ENCODE results near the gene ZNF138.
A peak's percentile ranks its signal among the peaks of the same experiment; 100 is the strongest.
"Not testable (repeated sequence)": the region's sequence is repeated elsewhere in the genome, so short reads cannot be mapped to it uniquely, and the experiment has no call there.

ZNF138 gene
- long read RNA-seq, donor 1, partial matches to known transcripts, result 12 of 22 reads
- long read RNA-seq, donor 1, other reads (novel, unspliced or antisense), result 0 of 22 reads
- long read RNA-seq, donor 2, partial matches to known transcripts, result 0 of 1 reads
- long read RNA-seq, donor 2, other reads (novel, unspliced or antisense), result 0 of 1 reads
- long read RNA-seq, donor 3, partial matches to known transcripts, result 0 of 7 reads
- long read RNA-seq, donor 3, other reads (novel, unspliced or antisense), result 0 of 7 reads
- long read RNA-seq, donor 4, transcript ZNF138-203 (2 exons, 2,308 nt), result major isoform, 5 of 10 reads
- long read RNA-seq, donor 4, partial matches to known transcripts, result 0 of 10 reads
- long read RNA-seq, donor 4, other reads (novel, unspliced or antisense), result 0 of 10 reads
- long read RNA-seq, donor 5, partial matches to known transcripts, result 0 of 5 reads
- long read RNA-seq, donor 5, other reads (novel, unspliced or antisense), result 0 of 5 reads
- long read RNA-seq, donor 6, partial matches to known transcripts, result 0 of 6 reads
- long read RNA-seq, donor 6, other reads (novel, unspliced or antisense), result 0 of 6 reads
- long read RNA-seq, donor 7, partial matches to known transcripts, result 0 of 8 reads
- long read RNA-seq, donor 7, other reads (novel, unspliced or antisense), result 0 of 8 reads
- long read RNA-seq, donor 8, partial matches to known transcripts, result 0 of 10 reads
- long read RNA-seq, donor 8, other reads (novel, unspliced or antisense), result 0 of 10 reads

GRCh38 chr7:64794171-64794844 is at the start of gene ZNF138:
Gene ZNF138, plus strand, starts transcription at chr7:64794428. Its CDS starts 141 bp downstream, at chr7:64794569.
- DNase-seq, result peak; percentile 96

DNA sequence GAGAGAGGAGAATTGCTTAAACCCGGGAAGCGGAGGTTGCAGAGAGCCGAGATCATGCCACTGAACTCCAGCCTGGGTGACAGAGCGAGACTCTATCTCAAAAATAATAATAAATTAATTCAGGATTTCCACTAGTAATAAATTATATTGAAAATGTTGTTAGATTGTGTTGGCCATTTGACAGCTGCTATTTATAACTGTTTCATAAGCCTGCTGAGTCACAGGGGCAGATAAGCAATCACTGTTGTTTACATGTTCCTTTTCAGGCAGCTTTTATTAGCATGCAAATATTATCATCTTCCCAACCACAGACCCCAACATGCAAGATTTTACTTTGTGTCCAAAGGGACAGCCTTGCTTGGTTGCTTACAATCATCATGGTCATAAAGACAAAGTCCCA is 49.5 kb upstream of the ZNF138 start:
- no peak for DNase-seq

DNA sequence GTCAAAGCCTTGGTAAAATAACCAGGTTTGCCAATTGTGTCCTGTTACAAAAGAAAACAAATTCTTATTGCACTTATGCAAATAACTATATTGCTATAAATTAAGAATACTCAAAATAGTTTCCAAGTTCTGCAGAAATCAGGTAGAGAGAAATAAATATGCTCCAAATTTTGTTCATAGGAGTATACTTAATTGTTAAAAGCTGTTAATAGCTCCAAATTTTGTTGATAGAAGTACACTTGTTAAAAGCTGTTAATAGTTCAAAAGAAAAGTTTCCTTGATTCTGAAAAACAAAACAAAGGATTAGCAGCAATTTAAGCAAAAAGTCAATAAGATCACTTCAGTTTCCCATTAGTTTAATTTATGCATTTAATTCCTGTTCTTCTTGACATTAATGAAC is 46.4 kb upstream of the ZNF138 start:
- DNase-seq, result no peak

DNA sequence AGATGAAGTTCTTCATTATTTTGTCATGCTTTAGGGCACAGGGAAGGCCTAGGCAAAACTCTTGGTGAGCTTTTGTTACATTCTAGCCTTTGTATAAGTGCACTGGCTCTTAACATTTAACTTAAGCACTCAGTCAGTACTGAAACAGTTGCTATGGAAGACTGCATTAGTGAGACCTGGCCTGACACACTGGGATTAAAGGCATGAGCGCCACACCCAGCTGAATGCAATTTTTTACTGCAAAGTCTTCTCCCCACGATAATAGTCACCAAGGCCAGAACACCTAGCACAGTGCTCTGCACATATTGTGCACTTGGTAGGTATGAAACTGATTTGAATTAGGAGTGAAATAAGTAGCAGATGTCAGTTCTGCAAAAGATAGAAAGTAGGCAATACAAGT is 41.2 kb upstream of the ZNF138 start:
- no peak for DNase-seq

- no peak for DNase-seq
Observed at GRCh38 chr7:64755865-64756264, 38.4 kb upstream of the ZNF138 start.

DNA sequence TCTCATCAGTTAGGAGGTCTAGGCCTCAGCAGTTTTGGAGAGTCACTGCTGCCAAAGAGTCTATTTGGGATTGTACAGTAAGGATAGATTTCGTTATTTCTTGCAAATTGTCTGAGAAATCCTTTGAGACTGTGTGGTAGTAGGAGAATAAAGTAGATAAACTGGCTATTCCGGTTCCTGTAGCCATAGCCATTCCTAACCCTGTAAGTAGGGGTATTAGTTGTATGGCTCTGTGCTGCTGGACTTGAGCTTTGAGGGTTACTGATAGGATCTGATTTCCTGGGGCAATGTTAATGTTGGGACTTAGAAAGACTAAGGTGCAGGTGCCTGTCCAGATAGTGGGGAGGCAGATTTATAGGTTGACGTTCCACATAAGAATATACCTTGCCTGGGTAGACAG is 36.1 kb upstream of the ZNF138 start:
- DNase-seq, result peak; percentile 1

DNA sequence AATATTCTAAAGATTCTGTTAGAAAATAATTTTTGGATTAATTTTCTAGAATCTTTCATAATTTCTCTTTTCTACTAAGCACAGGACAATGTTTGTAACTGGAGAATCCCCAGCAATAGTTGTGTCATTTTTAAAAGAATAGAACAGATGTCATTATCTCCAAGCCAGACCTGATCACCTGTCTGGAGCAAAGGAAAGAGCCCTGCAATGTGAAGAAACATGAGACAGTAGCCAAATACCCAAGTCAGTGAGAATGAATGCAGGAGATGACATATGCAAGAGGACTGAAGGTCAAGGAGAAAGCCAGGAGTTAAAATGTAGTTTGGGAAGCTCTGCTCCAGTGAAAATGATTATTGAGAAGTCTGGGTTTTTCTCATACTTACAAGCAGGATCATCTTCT is 25.4 kb upstream of the ZNF138 start:
- no peak for DNase-seq

- DNase-seq, result no peak
Observed at GRCh38 chr7:64774204-64774842, 19.9 kb upstream of the ZNF138 start.

GRCh38 chr7:64775289-64775688 is 18.9 kb upstream of the ZNF138 start:
- no peak for DNase-seq

DNA sequence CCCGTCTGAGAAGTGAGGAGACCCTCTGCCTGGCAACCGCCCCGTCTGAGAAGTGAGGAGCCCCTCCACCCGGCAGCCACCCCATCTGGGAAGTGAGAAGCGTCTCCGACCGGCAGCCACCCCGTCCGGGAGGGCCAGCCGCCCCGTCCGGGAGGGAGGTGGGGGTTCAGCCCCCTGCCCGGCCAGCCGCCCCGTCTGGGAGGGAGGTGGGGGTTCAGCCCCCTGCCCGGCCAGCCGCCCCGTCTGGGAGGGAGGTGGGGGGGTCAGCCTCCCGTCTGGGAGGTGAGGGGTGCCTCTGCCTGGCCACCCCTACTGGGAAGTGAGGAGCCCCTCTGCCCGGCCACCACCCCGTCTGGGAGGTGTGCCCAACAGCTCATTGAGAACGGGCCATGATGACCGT is 9.4 kb upstream of the ZNF138 start:
- DNase-seq, result not testable (repeated sequence)

GRCh38 chr7:64787295-64787694 is 6.9 kb upstream of the ZNF138 start:
- no peak for DNase-seq

DNA sequence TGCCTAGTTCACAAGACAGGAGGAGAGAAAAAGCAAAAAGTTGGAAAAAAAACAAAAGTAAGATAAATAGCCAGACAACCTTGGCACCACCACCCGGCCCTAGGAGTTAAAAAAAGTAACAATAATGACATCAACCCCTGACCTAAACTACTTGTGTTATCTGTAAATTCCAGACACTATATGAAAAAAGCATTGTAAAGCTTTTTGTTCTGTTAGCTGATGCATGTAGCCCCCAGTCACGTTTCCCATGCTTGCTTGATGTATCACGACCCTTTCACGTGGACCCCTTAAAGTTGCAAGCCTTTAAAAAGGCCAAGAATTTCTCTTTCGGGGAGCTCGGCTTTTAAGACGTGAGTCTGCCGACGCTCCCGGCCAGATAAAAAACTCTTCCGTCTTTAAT is 5.0 kb upstream of the ZNF138 start:
- not testable (repeated sequence) for DNase-seq

GRCh38 chr7:64793106-64793755 is 997 bp upstream of the ZNF138 start:
- DNase-seq, result no peak

DNA sequence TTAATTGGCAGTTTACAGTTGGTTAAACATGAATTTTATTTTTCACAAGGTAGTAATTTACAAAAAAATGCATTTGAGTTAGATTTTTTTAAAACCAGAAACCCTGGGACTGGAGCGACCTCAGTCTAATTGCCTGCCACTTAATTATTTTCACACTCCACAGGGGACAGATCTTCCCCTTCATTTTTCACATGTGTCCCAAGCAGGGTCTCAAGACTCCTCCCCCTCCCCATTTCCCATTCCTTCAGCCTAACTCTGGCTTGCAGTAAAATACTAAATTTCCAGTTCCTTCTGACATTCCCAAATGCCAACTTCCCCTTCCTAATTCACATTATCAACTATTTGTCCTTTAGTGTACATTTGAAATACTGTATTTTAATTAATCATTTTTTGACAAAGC is 948 bp downstream of the ZNF138 start:
- DNase-seq, result no peak

DNA sequence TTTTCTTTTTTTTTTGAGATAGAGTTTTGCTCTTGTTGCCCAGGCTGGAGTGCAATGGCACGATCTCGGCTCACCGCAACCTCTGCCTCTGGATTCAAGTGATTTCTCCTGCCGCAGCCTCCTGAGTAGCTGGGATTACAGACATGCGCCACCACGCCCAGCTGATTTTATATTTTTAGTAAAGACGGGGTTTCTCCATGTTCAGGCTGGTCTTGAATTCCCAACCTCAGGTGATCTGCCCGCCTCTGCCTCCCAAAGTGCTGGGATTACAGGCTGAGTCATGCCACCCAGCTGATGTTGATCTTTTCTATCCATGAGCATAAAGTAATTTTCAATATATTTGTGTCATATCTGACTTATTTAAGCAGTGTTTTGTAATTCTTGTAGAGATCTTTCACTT is 4.9 kb downstream of the ZNF138 start:
- not testable (repeated sequence) for DNase-seq

GRCh38 chr7:64802699-64803098 is 8.5 kb downstream of the ZNF138 start:
- DNase-seq, result no peak

DNA sequence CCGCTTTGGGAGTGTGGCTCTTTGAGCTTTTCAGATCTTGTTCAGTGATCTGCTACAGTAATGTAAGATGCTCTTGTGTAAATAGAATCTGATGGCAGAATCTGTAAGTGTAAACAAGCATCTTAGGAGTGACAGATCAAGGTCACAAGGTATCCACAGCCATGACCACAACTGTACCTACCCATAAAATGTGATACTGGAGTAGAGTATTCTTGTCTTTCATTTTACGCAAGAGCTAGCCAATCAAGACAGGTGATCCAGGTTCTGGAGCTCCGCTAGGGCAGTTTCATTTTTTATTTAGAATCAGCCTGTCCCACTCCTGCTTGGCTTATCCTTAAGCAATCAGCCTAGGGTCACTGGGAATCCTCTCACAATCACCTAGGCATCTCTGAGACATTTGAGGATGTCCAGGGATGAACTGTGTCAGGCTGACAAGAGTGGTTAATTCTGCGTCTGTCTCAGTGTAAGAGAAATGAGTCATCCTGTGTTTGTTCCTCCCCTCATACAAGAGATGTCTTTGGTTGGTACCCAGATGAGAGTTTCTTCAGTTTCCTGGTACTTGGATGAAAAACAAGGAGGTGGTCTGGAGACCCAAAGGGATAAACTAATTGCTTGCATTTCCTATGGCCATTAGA is 13.6 kb downstream of the ZNF138 start:
- DNase-seq, result no peak

DNA sequence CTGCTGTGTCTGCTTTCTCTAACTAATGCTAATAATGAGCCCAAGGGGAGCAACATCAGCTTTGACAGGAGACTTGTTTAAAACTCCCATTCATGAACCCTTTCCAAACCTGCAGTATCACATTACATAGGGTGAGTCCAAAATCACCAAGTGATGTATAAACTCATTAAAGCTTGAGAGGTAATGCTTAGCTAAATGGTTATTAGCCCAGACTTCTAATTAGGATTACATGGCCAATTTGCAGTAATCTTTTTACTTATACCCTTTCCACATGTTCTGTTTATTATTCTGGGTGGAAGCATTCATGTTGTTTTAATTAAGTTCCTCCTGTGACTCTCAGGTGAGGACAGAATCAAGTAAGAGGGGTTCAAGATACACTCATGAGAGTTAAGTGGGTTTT is 17.5 kb downstream of the ZNF138 start:
- DNase-seq, result no peak

GRCh38 chr7:64830926-64831325 is 36.7 kb downstream of the ZNF138 start:
- no peak for DNase-seq

DNA sequence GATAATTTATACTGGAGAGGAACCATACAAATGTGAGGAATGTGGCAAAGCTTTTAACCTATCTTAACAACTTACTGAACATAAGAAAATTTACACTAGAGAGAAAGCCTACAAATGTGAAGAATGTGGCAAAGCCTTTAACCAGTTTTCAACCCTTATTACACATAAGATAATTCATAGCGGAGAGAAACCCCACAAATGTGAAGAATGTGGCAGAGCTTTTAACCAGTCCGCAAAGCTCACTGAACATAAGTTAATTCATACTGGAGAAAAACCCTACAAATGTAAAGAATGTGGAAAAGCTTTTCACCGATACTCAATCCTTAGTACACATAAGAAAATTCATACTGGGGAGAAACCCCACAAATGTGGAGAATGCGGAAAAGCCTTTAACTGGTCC is 37.9 kb downstream of the ZNF138 start:
- DNase-seq, result no peak

DNA sequence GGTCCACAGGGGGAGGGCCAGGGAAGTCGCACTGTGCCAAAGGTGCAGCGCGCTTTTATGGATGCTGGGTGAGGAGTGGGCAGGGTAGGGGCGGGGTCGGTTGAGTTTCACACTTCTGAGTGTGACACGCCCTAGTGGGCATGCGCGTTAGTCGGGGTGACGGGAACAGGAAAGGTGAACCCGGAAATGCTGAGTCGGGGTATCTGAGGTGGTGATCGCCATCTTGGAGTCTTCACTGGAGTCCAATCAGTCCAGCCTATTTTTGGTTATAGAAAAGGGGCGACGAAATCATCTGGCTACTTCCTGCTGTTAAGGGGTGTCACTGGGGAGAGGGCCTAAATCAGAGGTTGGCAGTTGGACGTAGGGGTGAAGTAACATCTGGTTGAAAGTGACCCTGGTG is 40.8 kb downstream of the ZNF138 start:
- no peak for DNase-seq

DNA sequence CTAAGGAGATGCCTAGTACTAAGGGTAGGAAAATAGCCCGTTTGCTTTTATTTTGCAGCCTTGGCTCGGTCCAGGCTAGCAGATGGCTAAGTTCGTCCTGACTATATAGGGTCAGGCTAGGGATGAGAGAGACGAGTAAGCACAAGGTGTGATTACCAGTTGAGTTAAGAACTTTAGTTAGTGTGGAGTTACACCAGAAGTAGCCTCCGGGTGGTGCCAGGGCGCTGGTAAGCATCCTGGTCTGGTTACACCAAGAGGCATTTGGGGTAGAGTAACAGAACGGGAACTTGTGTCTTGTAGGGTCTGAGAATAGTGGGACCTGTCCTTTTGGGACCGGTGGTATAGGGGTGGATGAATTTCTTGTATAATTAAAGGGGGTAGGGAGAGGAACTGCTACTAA is 41.6 kb downstream of the ZNF138 start:
- DNase-seq, result not testable (repeated sequence)
